AG08395 (cell line): Measurements from ENCODE around the gene PRDX2.

Experiments
- DNase-seq: peaks from one replicate; pipeline ENCODE4 v3.0.0; 2012; ENCODE audit warnings: mixed read lengths, low spot score

PRDX2 gene

DNA sequence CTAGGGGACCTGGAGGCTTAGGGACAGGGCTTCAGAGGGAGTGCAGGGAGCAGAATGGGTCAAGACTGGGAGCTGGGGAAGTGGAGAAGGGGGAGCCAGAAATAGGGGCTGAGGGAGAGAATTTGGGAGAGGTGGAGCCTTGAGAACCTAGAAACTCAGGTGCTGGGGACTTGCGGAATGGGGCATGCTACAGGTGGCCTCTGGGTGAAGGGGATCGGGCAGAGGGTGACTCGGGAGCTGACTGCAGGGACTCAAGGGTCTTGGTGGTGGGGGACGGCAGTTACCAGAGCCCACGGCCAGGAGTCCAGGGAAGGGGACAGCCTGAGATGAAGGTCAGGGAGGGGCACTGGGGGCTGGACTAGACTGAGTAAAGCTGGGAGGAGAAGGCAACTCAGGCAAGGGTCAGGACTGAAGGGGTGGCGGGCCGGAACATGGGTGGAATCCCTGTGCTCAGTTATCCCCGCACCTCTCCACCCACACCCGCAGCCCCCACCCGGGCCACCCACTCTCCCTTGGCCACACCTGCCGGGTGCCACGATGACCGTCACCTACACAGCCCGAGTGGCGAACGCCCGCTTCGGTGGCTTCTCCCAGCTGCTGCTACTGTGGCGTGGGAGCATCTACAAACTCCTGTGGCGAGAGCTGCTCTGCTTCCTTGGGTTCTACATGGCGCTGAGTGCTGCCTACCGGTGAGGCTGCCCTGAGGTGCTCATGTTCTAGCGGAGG lies 49.4 kb downstream of the PRDX2 start:
- DNase-seq, result no peak

DNA sequence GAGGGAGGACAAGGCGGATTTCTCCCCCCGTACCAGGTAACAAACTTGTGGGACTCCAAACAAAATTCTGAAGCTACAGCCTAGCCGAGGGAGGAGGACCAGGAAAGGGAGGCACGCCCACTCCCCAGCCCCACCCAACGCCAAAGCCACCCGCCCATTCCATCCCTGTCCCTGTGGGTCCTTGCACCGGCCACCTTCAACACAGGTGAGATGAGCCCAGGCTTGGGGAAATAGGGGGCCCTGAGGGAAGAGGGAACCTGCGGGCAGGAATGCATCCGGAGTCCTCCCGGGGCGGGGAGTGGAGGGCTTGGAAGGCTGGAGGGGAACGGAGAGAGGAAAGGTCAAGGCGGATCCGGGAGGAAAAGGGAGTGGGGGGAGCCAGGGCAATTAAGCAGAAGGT lies 50.0 kb downstream of the PRDX2 start, which contains the start of gene BEST2:
TSS of gene BEST2 (plus strand) at position 157 of the 400 bp plus-strand sequence. CDS start 802 bp downstream, outside the sequence.
- DNase-seq, result no peak

DNA sequence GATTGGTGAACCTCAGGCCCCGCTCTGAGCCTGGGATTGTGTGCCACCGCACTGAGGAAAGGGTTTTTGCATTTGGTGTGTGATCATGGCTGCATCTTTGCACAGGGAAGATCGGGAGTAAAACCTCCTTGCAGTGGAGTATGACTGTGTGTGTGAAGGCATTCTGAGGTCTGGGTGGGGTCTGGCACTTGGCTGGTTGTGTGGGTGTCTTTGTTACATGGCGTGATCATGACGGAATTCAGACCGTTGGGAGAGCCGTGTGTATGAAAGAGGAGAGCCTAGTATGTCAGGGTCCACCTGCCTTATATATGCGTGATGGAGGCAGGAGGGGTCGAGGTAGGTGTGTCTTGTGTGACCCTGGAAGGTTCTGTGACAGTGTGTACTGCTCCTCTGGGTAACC lies 50.7 kb downstream of the PRDX2 start:
- DNase-seq, result no peak

DNA sequence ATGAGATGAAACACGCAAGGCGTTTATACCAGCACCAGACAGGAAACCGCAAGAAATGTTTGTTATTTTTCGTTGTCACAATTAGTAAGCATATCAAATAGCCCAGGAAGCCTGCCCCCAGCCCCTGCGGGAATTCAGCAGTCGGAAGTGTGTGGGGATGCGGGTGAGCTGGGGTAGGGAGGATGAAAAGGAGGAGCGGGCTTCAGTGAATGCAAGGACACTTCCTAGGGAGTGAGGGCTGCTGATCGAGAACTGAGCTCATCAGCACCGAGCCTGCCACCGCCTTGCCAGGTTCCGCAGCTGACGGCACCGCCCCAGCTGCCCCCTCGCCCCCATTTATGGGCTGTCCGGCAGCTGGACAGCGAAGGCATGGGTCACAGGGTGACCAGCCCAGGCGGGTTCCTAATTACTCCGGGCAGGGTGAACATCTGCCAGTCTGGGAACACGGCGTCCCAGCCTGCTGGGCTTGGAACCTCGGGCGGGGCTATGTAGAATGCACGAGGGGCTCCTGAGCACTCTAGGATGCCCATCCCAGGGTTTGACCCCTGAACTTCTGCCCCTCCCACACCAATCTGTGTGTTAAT lies 51.6 kb downstream of the PRDX2 start:
- no peak for DNase-seq

DNA sequence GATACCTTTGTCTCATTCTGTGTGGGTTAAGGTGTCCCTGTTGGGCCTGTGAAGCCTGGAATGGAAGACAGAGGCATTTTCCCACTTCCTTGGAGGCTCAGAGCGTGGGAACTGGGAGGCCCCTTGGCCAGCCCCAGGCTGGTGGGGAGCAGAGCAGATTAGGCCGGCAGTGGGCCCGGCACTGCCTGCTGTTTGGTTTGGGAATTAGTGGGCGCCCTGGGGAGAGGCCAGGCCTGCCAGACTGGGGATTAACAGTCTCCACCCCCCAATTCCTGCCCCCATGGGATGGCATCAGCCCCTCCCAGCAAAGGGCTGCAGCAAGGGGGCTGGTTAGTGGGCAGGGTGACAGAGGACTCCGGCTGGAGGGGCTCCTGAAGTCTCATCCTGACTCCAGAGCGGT lies 53.1 kb downstream of the PRDX2 start:
- no peak for DNase-seq
